T-helper 2 cell treated with Interferon-gamma antibody and Interleukin-4, amounts not matched to agents 5 μg/mL and 100 μg/mL, for 36 hours (primary cell): ENCODE data around the gene CTNNA2.

Source experiments
- DNase-seq: peaks from one replicate; pipeline ENCODE4 v3.0.0; 2021; ENCODE audit warnings: low spot score
- H3K27ac Mint-ChIP-seq: one replicate; pipeline ENCODE4 v1.8.0; 2021; ENCODE audit warnings: mild to moderate bottlenecking, mixed read lengths
- H3K27me3 Mint-ChIP-seq: one replicate; pipeline ENCODE4 v1.8.0; 2021; ENCODE audit warnings: low read depth, mixed read lengths
- H3K36me3 Mint-ChIP-seq: one replicate; pipeline ENCODE4 v1.8.0; 2021; ENCODE audit warnings: low read depth, mixed read lengths
- H3K4me1 Mint-ChIP-seq: one replicate; pipeline ENCODE4 v1.8.0; 2021; ENCODE audit warnings: low read depth, mixed read lengths
- H3K4me3 Mint-ChIP-seq: one replicate; pipeline ENCODE4 v1.8.0; 2022; ENCODE audit warnings: mild to moderate bottlenecking, moderate library complexity, mixed read lengths
- H3K9me3 Mint-ChIP-seq: one replicate; pipeline ENCODE4 v1.8.0; 2021; ENCODE audit warnings: mixed read lengths

Gene CTNNA2

DNA sequence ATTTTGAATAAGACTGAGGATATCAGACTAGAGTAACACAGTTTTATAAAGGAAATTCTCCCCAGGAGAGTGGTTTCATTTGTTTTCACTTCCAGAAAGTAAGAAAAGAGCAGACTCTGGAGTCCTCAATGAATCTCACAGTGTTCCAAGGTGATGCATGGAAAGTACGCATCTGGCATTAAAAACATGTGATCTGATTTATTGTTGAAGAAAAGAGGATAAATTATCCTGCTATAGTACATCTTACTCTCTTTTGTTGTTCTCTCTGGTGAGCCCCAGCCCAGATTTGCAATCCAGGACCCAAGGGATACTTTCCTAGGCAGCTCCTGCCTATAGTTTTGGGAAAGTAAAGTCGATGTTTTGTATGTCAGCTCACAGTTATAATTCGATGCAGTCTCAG is 285.9 kb downstream of the CTNNA2 start:
- DNase-seq = no peak
- Mint-ChIP-seq H3K27me3 (no peaks in the 10 kb centered on the region), H3K27ac (no peak overlapping the region), H3K9me3 (peaks cover 4% of the 10 kb centered on the region), H3K4me1 (no peaks in the 10 kb centered on the region), H3K36me3 (no peaks in the 10 kb centered on the region), H3K4me3 (no peak overlapping the region)

- no peaks in the 10 kb centered on the region for H3K4me1 Mint-ChIP-seq
- H3K4me3 Mint-ChIP-seq = no peak overlapping the region
- H3K9me3 Mint-ChIP-seq = peaks cover 4% of the 10 kb centered on the region
- no peak for DNase-seq
- H3K27ac Mint-ChIP-seq = no peak overlapping the region
- no peaks in the 10 kb centered on the region for H3K27me3 Mint-ChIP-seq
- H3K36me3 Mint-ChIP-seq = no peaks in the 10 kb centered on the region
Observed at GRCh38 chr2:79799729-79800128, 286.9 kb downstream of the CTNNA2 start.

- DNase-seq = no peak
- Mint-ChIP-seq H3K4me1 (no peaks in the 10 kb centered on the region), H3K27ac (no peak overlapping the region), H3K9me3 (peaks cover 4% of the 10 kb centered on the region), H3K4me3 (no peak overlapping the region), H3K27me3 (no peaks in the 10 kb centered on the region), H3K36me3 (no peaks in the 10 kb centered on the region)
Observed at GRCh38 chr2:79801082-79801481, 288.2 kb downstream of the CTNNA2 start.

DNA sequence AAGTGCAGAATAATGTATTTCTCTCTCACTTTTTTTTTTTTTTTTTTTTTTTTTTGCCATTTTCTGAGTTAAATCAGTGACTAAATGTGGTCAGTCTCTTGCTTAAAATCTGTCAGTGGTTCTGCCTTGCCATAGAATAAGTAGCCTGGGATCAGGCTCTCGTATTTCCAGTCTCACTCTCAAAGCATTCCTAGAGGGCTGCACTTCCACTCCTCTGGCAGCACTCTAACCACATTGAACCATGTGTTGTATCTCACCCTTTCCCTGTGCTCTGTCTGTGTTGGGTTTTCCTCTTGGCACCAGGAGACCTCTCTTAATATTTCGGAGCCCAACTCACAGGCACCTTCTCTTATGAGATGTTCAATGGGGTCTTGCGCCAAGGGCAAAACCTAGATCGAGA is 304.4 kb downstream of the CTNNA2 start:
- DNase-seq = no peak
- Mint-ChIP-seq H3K27me3 (no peaks in the 10 kb centered on the region), H3K27ac (no peak overlapping the region), H3K9me3 (peaks cover 26% of the 10 kb centered on the region), H3K4me1 (no peaks in the 10 kb centered on the region), H3K4me3 (no peak overlapping the region), H3K36me3 (no peaks in the 10 kb centered on the region)

DNA sequence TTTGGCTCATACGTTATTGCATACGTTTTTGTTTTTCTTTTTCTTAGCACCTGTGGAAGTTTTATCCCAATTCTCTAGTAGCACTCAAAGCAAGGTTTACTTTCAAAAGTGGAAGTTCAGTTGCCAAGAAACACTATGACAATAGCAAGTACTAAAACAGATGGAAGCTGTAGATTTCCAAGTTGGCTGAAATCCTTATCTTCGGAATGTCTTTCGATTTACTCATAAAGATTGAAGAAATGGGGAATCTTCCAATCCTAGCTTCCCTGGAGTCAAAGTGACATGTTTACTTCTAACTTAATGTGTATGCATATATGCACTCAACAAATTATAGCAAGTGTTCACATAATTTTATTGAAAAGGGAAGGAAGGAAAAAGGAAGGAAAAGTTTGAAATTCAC is 307.4 kb downstream of the CTNNA2 start:
- H3K27ac Mint-ChIP-seq = no peak overlapping the region
- H3K4me3 Mint-ChIP-seq = no peak overlapping the region
- no peaks in the 10 kb centered on the region for H3K4me1 Mint-ChIP-seq
- H3K9me3 Mint-ChIP-seq = peaks cover 28% of the 10 kb centered on the region
- DNase-seq = no peak
- no peaks in the 10 kb centered on the region for H3K27me3 Mint-ChIP-seq
- H3K36me3 Mint-ChIP-seq = no peaks in the 10 kb centered on the region

GRCh38 chr2:79822136-79822535 is 309.3 kb downstream of the CTNNA2 start:
- Mint-ChIP-seq H3K9me3 (peaks cover 35% of the 10 kb centered on the region), H3K36me3 (no peaks in the 10 kb centered on the region), H3K27me3 (no peaks in the 10 kb centered on the region), H3K4me1 (no peaks in the 10 kb centered on the region), H3K27ac (no peak overlapping the region), H3K4me3 (no peak overlapping the region)
- no peak for DNase-seq

DNA sequence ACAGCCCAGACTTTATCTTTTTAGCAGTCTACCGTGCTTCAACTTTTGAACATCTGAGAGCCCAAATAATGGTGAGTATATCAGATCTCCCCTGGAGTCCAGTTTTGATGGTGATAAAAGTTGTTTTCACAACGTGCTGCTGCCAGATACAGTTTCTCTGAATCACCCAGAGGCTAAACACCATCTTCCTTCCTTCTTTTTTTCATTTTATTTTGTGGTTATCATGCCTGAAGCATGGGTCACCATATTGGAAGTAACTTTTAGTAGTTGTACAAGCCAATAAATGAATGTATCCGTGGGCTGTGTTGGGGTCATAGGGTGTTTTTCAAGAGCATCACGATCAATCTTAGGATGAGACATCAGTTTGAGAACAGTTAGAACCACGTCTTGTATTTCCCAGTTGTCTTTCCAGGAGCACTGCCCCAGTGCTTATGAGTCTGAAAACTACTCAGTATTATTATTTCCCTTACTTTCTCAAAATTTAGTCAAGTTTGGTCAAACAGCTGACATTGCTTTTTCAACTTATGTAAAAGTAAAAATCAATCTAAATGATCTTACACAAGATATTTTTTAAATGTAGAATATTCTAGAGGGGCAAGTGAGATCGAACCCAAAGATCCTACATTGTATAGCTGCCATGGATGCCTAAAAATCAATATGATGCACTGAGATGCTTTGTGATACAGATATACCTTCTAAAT is 311.4 kb downstream of the CTNNA2 start:
- DNase-seq = no peak
- H3K4me1 Mint-ChIP-seq = no peaks in the 10 kb centered on the region
- H3K9me3 Mint-ChIP-seq = peaks cover 29% of the 10 kb centered on the region
- no peak overlapping the region for H3K27ac Mint-ChIP-seq
- no peak overlapping the region for H3K4me3 Mint-ChIP-seq
- no peaks in the 10 kb centered on the region for H3K27me3 Mint-ChIP-seq
- no peaks in the 10 kb centered on the region for H3K36me3 Mint-ChIP-seq

- H3K4me3 Mint-ChIP-seq = no peak overlapping the region
- H3K27me3 Mint-ChIP-seq = no peaks in the 10 kb centered on the region
Observed at GRCh38 chr2:79827881-79828280, 315.0 kb downstream of the CTNNA2 start.

GRCh38 chr2:79830501-79830900 is 317.6 kb downstream of the CTNNA2 start:
- H3K27me3 Mint-ChIP-seq = no peaks in the 10 kb centered on the region
- peaks cover 9% of the 10 kb centered on the region for H3K9me3 Mint-ChIP-seq
- H3K27ac Mint-ChIP-seq = no peak overlapping the region
- no peaks in the 10 kb centered on the region for H3K4me1 Mint-ChIP-seq
- no peak overlapping the region for H3K4me3 Mint-ChIP-seq
- H3K36me3 Mint-ChIP-seq = no peaks in the 10 kb centered on the region
- no peak for DNase-seq

More at GRCh38 chr2:79827881-79828280, 315.0 kb downstream of the CTNNA2 start:
- Mint-ChIP-seq H3K4me1 (no peaks in the 10 kb centered on the region), H3K36me3 (no peaks in the 10 kb centered on the region), H3K9me3 (peaks cover 20% of the 10 kb centered on the region), H3K27ac (no peak overlapping the region)
- no peak for DNase-seq

DNA sequence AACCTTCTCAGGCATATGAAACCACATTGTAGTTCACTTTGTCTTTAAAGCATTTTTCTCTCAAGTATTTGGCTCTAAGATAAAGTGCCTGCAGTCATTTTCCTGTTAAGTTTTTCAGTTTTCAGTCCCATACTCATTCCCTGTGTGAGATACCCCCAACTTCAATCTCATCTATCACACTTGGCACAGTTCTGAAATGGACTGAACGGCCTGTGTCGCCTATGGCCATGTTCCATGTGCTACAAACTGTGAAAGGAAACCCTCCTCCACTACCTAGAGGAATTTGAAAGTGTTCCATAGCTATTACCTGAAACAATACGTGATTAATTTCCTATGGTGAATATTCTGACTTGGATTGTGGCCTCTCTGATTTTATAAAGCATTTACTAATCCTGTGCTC is 319.1 kb downstream of the CTNNA2 start:
- H3K27ac Mint-ChIP-seq = no peak overlapping the region
- H3K4me3 Mint-ChIP-seq = no peak overlapping the region
- no peaks in the 10 kb centered on the region for H3K4me1 Mint-ChIP-seq
- peaks cover 5% of the 10 kb centered on the region for H3K9me3 Mint-ChIP-seq
- DNase-seq = no peak
- H3K36me3 Mint-ChIP-seq = no peaks in the 10 kb centered on the region
- no peaks in the 10 kb centered on the region for H3K27me3 Mint-ChIP-seq

GRCh38 chr2:79832511-79833234 is 319.8 kb downstream of the CTNNA2 start:
- no peaks in the 10 kb centered on the region for H3K4me1 Mint-ChIP-seq
- DNase-seq = no peak
- peaks cover 5% of the 10 kb centered on the region for H3K9me3 Mint-ChIP-seq
- H3K4me3 Mint-ChIP-seq = no peak overlapping the region
- no peaks in the 10 kb centered on the region for H3K36me3 Mint-ChIP-seq
- H3K27ac Mint-ChIP-seq = no peak overlapping the region
- H3K27me3 Mint-ChIP-seq = no peaks in the 10 kb centered on the region

DNA sequence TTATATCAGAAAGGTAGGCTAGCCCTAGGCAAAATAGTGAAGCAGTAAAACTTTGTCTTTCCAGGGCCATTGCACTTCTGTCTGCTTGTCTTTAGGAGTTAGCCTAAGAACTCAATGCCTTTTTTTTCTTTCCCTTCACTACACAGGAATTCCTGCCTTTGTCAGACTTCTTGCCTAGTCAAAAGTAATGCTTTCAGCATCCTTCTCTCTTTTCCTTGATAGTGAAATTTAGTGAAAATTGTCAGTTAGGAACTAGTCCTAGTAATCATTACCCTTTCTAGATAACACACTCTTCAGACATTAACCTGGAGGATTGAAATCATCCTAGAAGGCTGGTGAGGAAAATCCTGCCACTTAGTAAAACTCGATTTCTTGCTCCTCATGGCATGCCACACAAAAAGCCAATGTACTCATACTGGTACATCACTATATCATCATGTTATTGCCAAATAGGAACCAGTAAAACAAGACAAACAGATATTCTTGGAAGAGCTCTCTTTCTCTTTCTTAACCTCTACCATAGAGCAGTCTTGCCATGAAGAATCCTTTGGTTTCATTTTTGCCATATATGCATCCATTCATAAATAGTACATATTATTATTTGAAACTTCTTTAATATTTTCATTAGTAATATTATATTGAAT is 320.5 kb downstream of the CTNNA2 start:
- Mint-ChIP-seq H3K9me3 (peaks cover 5% of the 10 kb centered on the region), H3K4me3 (no peak overlapping the region), H3K36me3 (no peaks in the 10 kb centered on the region), H3K27ac (no peak overlapping the region), H3K4me1 (no peaks in the 10 kb centered on the region), H3K27me3 (no peaks in the 10 kb centered on the region)
- no peak for DNase-seq

- no peak for DNase-seq
- H3K36me3 Mint-ChIP-seq = no peaks in the 10 kb centered on the region
- no peaks in the 10 kb centered on the region for H3K27me3 Mint-ChIP-seq
- peaks cover 5% of the 10 kb centered on the region for H3K9me3 Mint-ChIP-seq
- no peaks in the 10 kb centered on the region for H3K4me1 Mint-ChIP-seq
- no peak overlapping the region for H3K27ac Mint-ChIP-seq
- H3K4me3 Mint-ChIP-seq = no peak overlapping the region
Observed at GRCh38 chr2:79835911-79836310, 323.1 kb downstream of the CTNNA2 start.

- H3K4me1 Mint-ChIP-seq = no peaks in the 10 kb centered on the region
- H3K27me3 Mint-ChIP-seq = no peaks in the 10 kb centered on the region
- no peak overlapping the region for H3K27ac Mint-ChIP-seq
- no peak overlapping the region for H3K4me3 Mint-ChIP-seq
- no peaks in the 10 kb centered on the region for H3K36me3 Mint-ChIP-seq
- no peaks in the 10 kb centered on the region for H3K9me3 Mint-ChIP-seq
- DNase-seq = no peak
Observed at GRCh38 chr2:79844011-79844410, 331.2 kb downstream of the CTNNA2 start.
